ENCODE measurements around the gene CD4.

DNA sequence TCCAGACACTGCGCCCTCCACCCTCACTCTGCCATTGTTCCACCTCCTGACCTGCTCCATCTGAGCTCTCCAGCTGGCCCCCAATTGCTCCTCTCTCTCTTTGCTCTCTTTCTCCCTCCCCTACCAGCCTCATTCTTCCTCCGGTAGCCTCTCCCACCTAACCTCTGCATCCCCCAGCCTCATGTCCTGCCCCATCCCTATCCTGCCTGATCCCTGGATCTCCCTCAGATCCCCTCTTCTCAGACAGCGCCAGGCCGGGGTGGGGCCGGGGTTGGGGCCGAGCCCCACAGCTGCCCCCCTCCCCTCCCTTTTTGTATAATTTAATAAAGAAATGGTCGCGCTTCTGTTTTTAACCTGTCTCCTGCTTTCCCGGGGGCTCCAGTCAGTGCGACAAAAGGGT is 18.7 kb upstream of the CD4 start:
- no peak for TF ChIP-seq POLR2AphosphoS5 (IDR thresholded peaks at IDR 0.05; ENCODE audit: low read depth, low read length)
- TF ChIP-seq TAF1 (IDR thresholded peaks at IDR 0.05; ENCODE audit: borderline replicate concordance, low read depth, low read length): no peak
